Smooth muscle cell (in vitro differentiated cells): Measurements from ENCODE around the gene ZNF516. TPM values are rescaled to one million over a fixed set of nuclear protein-coding genes. Genes with fewer than 3 reads are reported as not detected.

Source experiments
- DNase-seq: peaks from one replicate; lab custom pipeline; 2025; ENCODE audit not compliant: unreplicated experiment; lab: John Stamatoyannopoulos, UW
- H2AFZ ChIP-seq: fragments of 200-600 bp; sonication (generic); 2 replicates; pipeline ENCODE4 v1.6.0; 2016; ENCODE audit warnings: antibody characterized with exemption, low read depth, mild to moderate bottlenecking
- H3F3A ChIP-seq: fragments of 200-600 bp; sonication (generic); 2 replicates; pipeline ENCODE4 v1.6.0; 2017; ENCODE audit warnings: antibody characterized with exemption, low read depth
- H3K27ac ChIP-seq: fragments of 200-600 bp; sonication (generic); 2 replicates; pipeline ENCODE4 v1.5.1; 2016; ENCODE audit warnings: low read depth, mild to moderate bottlenecking
- H3K27me3 ChIP-seq: fragments of 200-600 bp; sonication (generic); 2 replicates; pipeline ENCODE4 v1.6.1; 2016; ENCODE audit warnings: low read depth, mild to moderate bottlenecking
- H3K36me3 ChIP-seq: fragments of 200-600 bp; sonication (generic); 2 replicates; pipeline ENCODE4 v1.5.1; 2016; ENCODE audit warnings: low read depth
- H3K4me1 ChIP-seq: fragments of 200-600 bp; sonication (generic); 2 replicates; pipeline ENCODE4 v1.5.1; 2016; ENCODE audit warnings: low read depth
- H3K4me2 ChIP-seq: fragments of 200-600 bp; sonication (generic); 2 replicates; pipeline ENCODE4 v1.6.0; 2016; ENCODE audit warnings: mild to moderate bottlenecking
- H3K4me3 ChIP-seq: fragments of 200-600 bp; sonication (generic); 2 replicates; pipeline ENCODE4 v1.5.1; 2016; ENCODE audit warnings: mild to moderate bottlenecking
- H3K79me2 ChIP-seq: fragments of 200-600 bp; sonication (generic); 2 replicates; pipeline ENCODE4 v1.6.0; 2016; ENCODE audit warnings: low read depth, mild to moderate bottlenecking
- H3K9ac ChIP-seq: fragments of 200-600 bp; sonication (generic); 2 replicates; pipeline ENCODE4 v1.6.0; 2016; ENCODE audit warnings: low read depth
- H3K9me3 ChIP-seq: fragments of 200-600 bp; sonication (generic); replicated peaks from 2 replicates; pipeline ENCODE4 v1.5.1; 2016; ENCODE audit warnings: low read depth
- H4K20me1 ChIP-seq: fragments of 200-600 bp; sonication (generic); 2 replicates; pipeline ENCODE4 v1.6.0; 2016; ENCODE audit warnings: low read depth
- CTCF ChIP-seq: fragments of 200-600 bp; sonication (generic); IDR thresholded peaks from 2 replicates; pipeline ENCODE4 v1.5.1; 2017; ENCODE audit warnings: borderline replicate concordance, mild to moderate bottlenecking, antibody characterized with exemption; ENCODE audit not compliant: insufficient read depth, poor library complexity, severe bottlenecking
- WGBS: methylation state at CpG from one replicate; pipeline ENCODE4 v1.1.7; 2016; ENCODE audit warnings: low lambda C conversion rate; 5-methylcytosine and 5-hydroxymethylcytosine counted together
- polyA plus RNA-seq: library from polyadenylated mRNA; unstranded; fragments of >200 nt; fragmentation: Nextera tagmentation; extraction: Ambion mirVana; gene quantifications from 2 replicates; pipeline ENCODE4 v1.2.1, GENCODE V29; 2016
- total RNA-seq: library from RNA; depleted of rRNA; stranded (reverse); fragments of >200 nt; gene quantifications from 2 replicates; pipeline ENCODE4 v1.2.3, GENCODE V29; 2014

ZNF516 gene
- total and polyA plus RNA-seq, 2 experiments from 2014 or later, result 15.6 to 24.2 TPM

GRCh38 chr18:76378526-76379215 lies 116.4 kb downstream of the ZNF516 start:
- H3K9ac ChIP-seq, result no peak overlapping the region
- H3K4me1 ChIP-seq, result no peaks in the 10 kb centered on the region
- peaks cover 86% of the 10 kb centered on the region for H4K20me1 ChIP-seq
- H3F3A ChIP-seq, result no peaks in the 10 kb centered on the region
- no peak for TF ChIP-seq CTCF
- peaks cover 42% of the 10 kb centered on the region for H3K79me2 ChIP-seq
- no peak overlapping the region for H3K27ac ChIP-seq
- no peaks in the 10 kb centered on the region for H3K36me3 ChIP-seq
- WGBS, result 96% methylated on average over 31 of the region's 32 CpGs
- no peaks in the 10 kb centered on the region for H3K27me3 ChIP-seq
- H2AFZ ChIP-seq, result no peak overlapping the region
- no peak for DNase-seq
- no peaks in the 10 kb centered on the region for H3K9me3 ChIP-seq
- H3K4me2 ChIP-seq, result no peak overlapping the region
- no peak overlapping the region for H3K4me3 ChIP-seq

- no peak overlapping the region for H3K4me3 ChIP-seq
- no peaks in the 10 kb centered on the region for H3K27me3 ChIP-seq
- DNase-seq, result no peak
- H3K79me2 ChIP-seq, result peaks cover 49% of the 10 kb centered on the region
- no peak for TF ChIP-seq CTCF
- no peak overlapping the region for H3K9ac ChIP-seq
- 80% methylated on average over 3 of the region's 3 CpGs for WGBS
- H3K36me3 ChIP-seq, result no peaks in the 10 kb centered on the region
- peaks cover 86% of the 10 kb centered on the region for H4K20me1 ChIP-seq
- no peaks in the 10 kb centered on the region for H3K4me1 ChIP-seq
- H3K9me3 ChIP-seq, result no peaks in the 10 kb centered on the region
- H2AFZ ChIP-seq, result no peak overlapping the region
- H3K27ac ChIP-seq, result no peak overlapping the region
- H3K4me2 ChIP-seq, result no peak overlapping the region
- no peaks in the 10 kb centered on the region for H3F3A ChIP-seq
Measured at GRCh38 chr18:76377359-76377756, 117.7 kb downstream of the ZNF516 start.

- Histone ChIP-seq H3F3A (no peaks in the 10 kb centered on the region), H3K79me2 (peaks cover 44% of the 10 kb centered on the region), H3K4me1 (no peaks in the 10 kb centered on the region), H3K9ac (no peak overlapping the region), H3K4me2 (no peak overlapping the region), H3K4me3 (no peak overlapping the region), H2AFZ (no peak overlapping the region), H3K9me3 (no peaks in the 10 kb centered on the region), H4K20me1 (peaks cover 86% of the 10 kb centered on the region), H3K36me3 (no peaks in the 10 kb centered on the region), H3K27me3 (no peaks in the 10 kb centered on the region), H3K27ac (no peak overlapping the region)
- TF ChIP-seq CTCF, result no peak
- WGBS, result 96% methylated on average over 27 of the region's 27 CpGs
- DNase-seq, result no peak
Measured at GRCh38 chr18:76376668-76377358, 118.2 kb downstream of the ZNF516 start.
